Measurements from ENCODE around the gene ZNF500. TPM values are rescaled to one million over a fixed set of nuclear protein-coding genes. Genes with fewer than 3 reads are reported as not detected.
"Not testable (repeated sequence)": the region's sequence is repeated elsewhere in the genome, so short reads cannot be mapped to it uniquely, and the experiment has no call there.

Gene ZNF500
- total RNA-seq, 4 donors from 2014 or later = 7.9 to 17.6 (median 12.4) TPM

DNA sequence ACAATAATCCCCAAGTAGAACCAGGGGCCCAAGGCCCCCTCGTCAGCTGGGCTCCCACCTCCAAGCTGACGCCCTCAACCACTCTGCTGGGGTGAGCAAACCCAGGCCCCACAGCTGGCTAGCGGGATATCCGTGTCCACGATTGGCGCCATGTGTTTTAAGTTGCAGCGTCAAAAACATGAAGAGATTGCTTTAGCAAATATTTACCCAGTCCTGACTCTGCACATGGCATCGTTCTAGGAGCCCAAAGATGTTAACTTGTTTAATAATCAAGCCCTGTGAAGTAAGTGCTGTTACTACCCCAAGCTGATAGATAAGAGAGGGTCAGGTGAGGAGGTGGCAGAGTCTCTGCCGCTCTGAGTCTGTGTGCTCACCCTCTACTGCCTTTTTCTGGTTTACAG is 21.5 kb upstream of the ZNF500 start:
- H3K4me3 ChIP-seq = no peak overlapping the region
- H3K9me3 ChIP-seq = no peaks in the 10 kb centered on the region
- no peaks in the 10 kb centered on the region for H3K36me3 ChIP-seq
- H3K4me1 ChIP-seq = no peaks in the 10 kb centered on the region
- WGBS = 68% methylated on average over 9 of the region's 9 CpGs
- no peaks in the 10 kb centered on the region for H3K27me3 ChIP-seq
- no peak for TF ChIP-seq EP300 (IDR thresholded peaks at IDR 0.05)
- TF ChIP-seq CTCF (IDR thresholded peaks at IDR 0.05) = no peak
- no peak for TF ChIP-seq POLR2AphosphoS5 (IDR thresholded peaks at IDR 0.05)
- no peak for TF ChIP-seq POLR2A (IDR thresholded peaks at IDR 0.05)
- no peak overlapping the region for H3K27ac ChIP-seq
- no peak for DNase-seq (ENCODE audit: low spot score in 2 of 2)

DNA sequence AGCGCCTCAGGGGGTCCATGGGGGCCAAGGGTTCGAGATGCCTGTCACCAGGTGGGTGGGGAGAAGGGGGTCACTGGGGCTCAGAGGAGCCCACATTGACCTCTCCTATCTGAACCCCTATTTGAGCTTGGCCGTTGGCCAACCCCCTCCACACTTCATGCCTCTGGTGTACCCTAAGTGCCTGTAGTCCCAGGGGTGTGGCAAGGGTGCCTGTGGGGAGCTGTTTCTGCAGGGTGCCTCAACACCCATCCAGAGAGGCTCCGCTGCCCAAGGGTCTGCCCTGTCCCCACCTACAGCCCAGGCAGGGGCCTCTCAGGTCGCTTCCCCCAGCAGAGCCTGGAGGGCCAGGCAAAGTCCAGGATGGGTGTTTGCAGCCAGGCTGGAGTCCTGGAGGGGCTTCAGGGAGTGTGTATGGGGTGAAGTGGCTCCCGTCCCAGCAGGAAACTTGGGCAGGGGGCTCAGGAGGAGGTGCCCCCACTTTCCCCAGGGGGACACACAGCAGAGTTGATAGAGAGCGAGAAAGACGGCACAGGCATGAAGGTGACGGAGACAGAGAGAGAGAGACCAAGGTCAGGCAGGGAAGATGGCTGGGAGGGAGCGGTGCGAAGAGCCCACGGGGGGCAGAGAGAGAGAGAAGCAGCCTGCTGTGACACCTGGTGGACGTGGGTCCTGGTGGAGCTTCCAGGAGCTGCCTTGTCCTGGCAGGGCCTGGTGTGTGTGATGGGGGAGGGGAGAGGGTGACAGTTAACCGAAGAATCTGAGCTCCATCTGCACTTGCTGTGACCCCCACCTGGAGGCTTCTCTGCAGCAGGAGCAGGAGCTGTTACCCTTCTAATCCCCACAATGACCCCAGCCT is 20.9 kb upstream of the ZNF500 start, which contains the start of gene SEPTIN12:
Gene SEPTIN12 (minus strand): TSS at position 719 of the 856 bp plus-strand sequence. CDS start 700 bp downstream, at position 19.
- no peak for DNase-seq (ENCODE audit: low spot score in 2 of 2)
- 85% methylated on average over 10 of the region's 14 CpGs for WGBS
- no peaks in the 10 kb centered on the region for H3K27me3 ChIP-seq
- H3K4me3 ChIP-seq = no peak within 1 kb of the TSS
- no peaks in the 10 kb centered on the region for H3K4me1 ChIP-seq
- TF ChIP-seq POLR2A (IDR thresholded peaks at IDR 0.05) = no peak
- no peak for TF ChIP-seq POLR2AphosphoS5 (IDR thresholded peaks at IDR 0.05)
- TF ChIP-seq EP300 (IDR thresholded peaks at IDR 0.05) = no peak
- no peak for TF ChIP-seq CTCF (IDR thresholded peaks at IDR 0.05)
- H3K9me3 ChIP-seq = no peaks in the 10 kb centered on the region
- H3K27ac ChIP-seq = no peak within 1 kb of the TSS
- no peaks in the 10 kb centered on the region for H3K36me3 ChIP-seq

- no peaks in the 10 kb centered on the region for H3K36me3 ChIP-seq
- 79% methylated on average over 8 of the region's 8 CpGs for whole genome bisulfite sequencing
These were observed 20.1 kb upstream of the ZNF500 start for GRCh38 chr16:4787068-4787467.

DNA sequence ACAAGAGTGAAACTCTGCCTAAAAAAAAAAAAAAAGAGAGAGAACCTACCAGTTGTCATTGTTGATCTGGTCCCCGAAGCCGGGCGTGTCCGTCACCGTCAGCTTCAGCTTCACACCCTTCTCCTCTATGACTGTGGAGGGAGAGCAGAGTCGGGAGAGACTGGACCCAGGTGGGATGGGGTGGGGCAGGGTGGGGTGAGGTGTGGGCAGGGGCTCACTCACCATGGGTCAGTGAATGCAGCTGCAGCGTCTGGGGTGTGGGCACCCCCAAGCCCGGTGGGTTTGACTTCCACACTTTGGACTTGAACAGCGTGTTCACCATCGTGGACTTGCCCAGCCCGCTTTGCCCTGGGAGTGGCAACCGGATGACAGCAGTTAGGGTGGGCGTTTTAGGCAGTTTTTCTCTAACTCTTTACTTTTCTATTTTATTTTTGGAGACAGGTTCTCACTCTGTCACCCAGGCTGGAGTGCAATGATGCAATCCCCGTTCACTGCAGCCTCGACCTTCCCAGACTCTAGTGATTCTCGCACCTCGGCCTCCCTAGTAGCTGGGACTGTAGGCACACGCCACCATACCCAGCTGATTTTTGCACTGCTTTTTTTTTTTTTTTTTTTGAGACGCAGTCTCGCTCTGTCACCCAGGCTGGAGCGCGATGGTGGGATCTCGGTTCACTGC is 18.9 kb upstream of the ZNF500 start:
- Histone ChIP-seq H3K9me3 (no peaks in the 10 kb centered on the region), H3K27me3 (no peaks in the 10 kb centered on the region), H3K36me3 (no peaks in the 10 kb centered on the region), H3K4me1 (no peaks in the 10 kb centered on the region), H3K27ac (no peak overlapping the region), H3K4me3 (no peak overlapping the region)
- 90% methylated on average over 23 of the region's 23 CpGs for WGBS
- no peak for DNase-seq (ENCODE audit: low spot score in 2 of 2)
- TF ChIP-seq EP300 (IDR thresholded peaks at IDR 0.05) = no peak
- no peak for TF ChIP-seq POLR2A (IDR thresholded peaks at IDR 0.05)
- TF ChIP-seq POLR2AphosphoS5 (IDR thresholded peaks at IDR 0.05) = no peak
- no peak for TF ChIP-seq CTCF (IDR thresholded peaks at IDR 0.05)

More at GRCh38 chr16:4787068-4787467, 20.1 kb upstream of the ZNF500 start:
- H3K9me3 ChIP-seq = no peaks in the 10 kb centered on the region
- H3K4me1 ChIP-seq = no peaks in the 10 kb centered on the region
- H3K4me3 ChIP-seq = no peak overlapping the region
- no peak for TF ChIP-seq EP300 (IDR thresholded peaks at IDR 0.05)
- no peak for TF ChIP-seq POLR2A (IDR thresholded peaks at IDR 0.05)
- TF ChIP-seq CTCF (IDR thresholded peaks at IDR 0.05) = no peak
- no peak overlapping the region for H3K27ac ChIP-seq
- H3K27me3 ChIP-seq = no peaks in the 10 kb centered on the region
- DNase-seq (ENCODE audit: low spot score in 2 of 2) = no peak

- not testable (repeated sequence) for H3K27ac ChIP-seq; H3K36me3 ChIP-seq; H3K4me3 ChIP-seq; H3K9me3 ChIP-seq; DNase-seq (ENCODE audit: low spot score in 2 of 2); H3K27me3 ChIP-seq; H3K4me1 ChIP-seq
- 96% methylated on average over 14 of the region's 14 CpGs for WGBS
These were observed 17.6 kb upstream of the ZNF500 start for GRCh38 chr16:4784444-4784987.
